GM10266 (cell line): Measurements from ENCODE around the gene CCN6.

Experiments used
- DNase-seq: peaks from one replicate; pipeline ENCODE4 v3.0.0; 2012; ENCODE audit errors: extremely low spot score
- CTCF ChIP-seq: IDR thresholded peaks from 2 replicates; pipeline ENCODE4 v1.5.1; 2012; ENCODE audit warnings: mild to moderate bottlenecking, low read depth; ENCODE audit not compliant: control insufficient read depth, insufficient read depth; ENCODE audit errors: missing control alignments

The CCN6 gene

GRCh38 chr6:112054001-112054400 lies at the start of gene CCN6:
Gene CCN6 (plus strand): TSS chr6:112054104. CDS start chr6:112054358, 254 bp downstream.
- no peak for DNase-seq
- TF ChIP-seq CTCF = no peak

- no peak for DNase-seq
- no peak for TF ChIP-seq CTCF
Measured at GRCh38 chr6:112004201-112005012, 49.5 kb upstream of the CCN6 start.

- no peak for TF ChIP-seq CTCF
- no peak for DNase-seq
Measured at GRCh38 chr6:112005013-112005371, 48.9 kb upstream of the CCN6 start.

GRCh38 chr6:112007254-112007653 lies 46.6 kb upstream of the CCN6 start:
- no peak for DNase-seq
- no peak for TF ChIP-seq CTCF

- TF ChIP-seq CTCF = no peak
- DNase-seq = no peak
Measured at GRCh38 chr6:112007805-112008204, 46.1 kb upstream of the CCN6 start.

- TF ChIP-seq CTCF = no peak
- DNase-seq = no peak
Measured at GRCh38 chr6:112008482-112008881, 45.4 kb upstream of the CCN6 start.

GRCh38 chr6:112010328-112010727 lies 43.6 kb upstream of the CCN6 start:
- TF ChIP-seq CTCF = no peak
- DNase-seq = no peak
